Upper lobe of left lung (tissue), 4 donors: ENCODE data around the gene UTP14A.

Experiments
- EP300 ChIP-seq, 4 donors: sonication (generic); formaldehyde crosslinking; IDR thresholded peaks; one replicate each; pipeline ENCODE4 v1.5.1; 2017; ENCODE audit warnings: antibody characterized with exemption in 4 of 4, control low read depth in 2 of 4
- POLR2A ChIP-seq, 4 donors: fragments of 450-650 bp; IDR thresholded peaks; one replicate each; pipeline ENCODE4 v1.5.1; 2016 to 2017; ENCODE audit warnings: antibody characterized with exemption in 4 of 4, mild to moderate bottlenecking in 2 of 4
- TF ChIP-seq, protein P1 (sequence below), 6 experiments: fragments of 450-650 bp in 4 of 6; fragments of 200-600 bp in 2 of 6; sonication (generic) in 2 of 6; IDR thresholded peaks; one replicate each; pipeline ENCODE4 v1.5.1; 2016 to 2019; ENCODE audit warnings: antibody characterized with exemption in 6 of 6

DNA sequence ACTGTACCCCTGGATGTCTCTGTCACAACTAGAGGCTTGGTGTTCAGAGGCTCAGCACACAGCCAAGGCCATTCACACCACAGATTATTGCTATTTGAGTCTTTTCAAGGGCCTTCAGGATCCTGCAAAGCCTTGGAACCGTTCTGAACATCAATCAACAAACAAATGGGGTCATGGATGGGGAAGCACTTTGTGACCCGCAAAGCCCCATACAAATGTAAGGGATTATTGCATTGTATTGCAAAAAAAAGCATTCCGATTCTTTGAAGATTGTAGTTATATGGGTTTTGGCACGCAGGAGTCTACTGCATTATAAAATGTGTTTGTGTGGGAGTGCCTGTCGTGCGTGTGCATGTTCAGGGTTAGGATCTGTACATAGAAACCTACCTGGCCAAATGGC is 59.2 kb downstream of the UTP14A start:
- TF ChIP-seq POLR2A (IDR thresholded peaks at IDR 0.05), result no peak
- TF ChIP-seq, protein P1, sequence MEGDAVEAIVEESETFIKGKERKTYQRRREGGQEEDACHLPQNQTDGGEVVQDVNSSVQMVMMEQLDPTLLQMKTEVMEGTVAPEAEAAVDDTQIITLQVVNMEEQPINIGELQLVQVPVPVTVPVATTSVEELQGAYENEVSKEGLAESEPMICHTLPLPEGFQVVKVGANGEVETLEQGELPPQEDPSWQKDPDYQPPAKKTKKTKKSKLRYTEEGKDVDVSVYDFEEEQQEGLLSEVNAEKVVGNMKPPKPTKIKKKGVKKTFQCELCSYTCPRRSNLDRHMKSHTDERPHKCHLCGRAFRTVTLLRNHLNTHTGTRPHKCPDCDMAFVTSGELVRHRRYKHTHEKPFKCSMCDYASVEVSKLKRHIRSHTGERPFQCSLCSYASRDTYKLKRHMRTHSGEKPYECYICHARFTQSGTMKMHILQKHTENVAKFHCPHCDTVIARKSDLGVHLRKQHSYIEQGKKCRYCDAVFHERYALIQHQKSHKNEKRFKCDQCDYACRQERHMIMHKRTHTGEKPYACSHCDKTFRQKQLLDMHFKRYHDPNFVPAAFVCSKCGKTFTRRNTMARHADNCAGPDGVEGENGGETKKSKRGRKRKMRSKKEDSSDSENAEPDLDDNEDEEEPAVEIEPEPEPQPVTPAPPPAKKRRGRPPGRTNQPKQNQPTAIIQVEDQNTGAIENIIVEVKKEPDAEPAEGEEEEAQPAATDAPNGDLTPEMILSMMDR (IDR thresholded peaks at IDR 0.05), result no peak
- no peak for TF ChIP-seq EP300 (IDR thresholded peaks at IDR 0.05)
